Measurements from ENCODE around the gene POGLUT2.

DNA sequence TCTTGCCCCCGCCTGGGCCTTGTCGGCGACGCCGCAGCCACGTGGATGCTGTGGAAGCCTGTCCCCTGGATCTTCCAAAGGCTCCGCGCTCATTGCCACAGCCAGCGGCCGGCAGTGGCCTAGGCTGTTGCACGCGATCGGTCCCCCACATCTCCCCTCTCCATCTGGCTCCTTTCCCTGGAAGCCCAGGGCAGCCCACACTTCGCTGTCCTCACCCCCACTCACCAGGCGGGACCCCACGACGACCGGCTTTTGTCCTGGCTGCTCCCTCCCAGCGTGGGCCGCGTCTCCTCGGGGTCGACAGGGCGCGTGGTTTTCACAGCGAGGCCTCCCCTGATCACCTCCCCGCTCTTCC is 24.6 kb downstream of the POGLUT2 start:
- TF ChIP-seq, protein P1, sequence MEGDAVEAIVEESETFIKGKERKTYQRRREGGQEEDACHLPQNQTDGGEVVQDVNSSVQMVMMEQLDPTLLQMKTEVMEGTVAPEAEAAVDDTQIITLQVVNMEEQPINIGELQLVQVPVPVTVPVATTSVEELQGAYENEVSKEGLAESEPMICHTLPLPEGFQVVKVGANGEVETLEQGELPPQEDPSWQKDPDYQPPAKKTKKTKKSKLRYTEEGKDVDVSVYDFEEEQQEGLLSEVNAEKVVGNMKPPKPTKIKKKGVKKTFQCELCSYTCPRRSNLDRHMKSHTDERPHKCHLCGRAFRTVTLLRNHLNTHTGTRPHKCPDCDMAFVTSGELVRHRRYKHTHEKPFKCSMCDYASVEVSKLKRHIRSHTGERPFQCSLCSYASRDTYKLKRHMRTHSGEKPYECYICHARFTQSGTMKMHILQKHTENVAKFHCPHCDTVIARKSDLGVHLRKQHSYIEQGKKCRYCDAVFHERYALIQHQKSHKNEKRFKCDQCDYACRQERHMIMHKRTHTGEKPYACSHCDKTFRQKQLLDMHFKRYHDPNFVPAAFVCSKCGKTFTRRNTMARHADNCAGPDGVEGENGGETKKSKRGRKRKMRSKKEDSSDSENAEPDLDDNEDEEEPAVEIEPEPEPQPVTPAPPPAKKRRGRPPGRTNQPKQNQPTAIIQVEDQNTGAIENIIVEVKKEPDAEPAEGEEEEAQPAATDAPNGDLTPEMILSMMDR (IDR thresholded peaks at IDR 0.05; ENCODE audit: insufficient read depth, low read length), result no peak
- TF ChIP-seq POLR2AphosphoS5 (IDR thresholded peaks at IDR 0.05; ENCODE audit: low read depth) (no peak; the same call in 1 of the 2 replicates), SPI1 (IDR thresholded peaks at IDR 0.05; ENCODE audit: borderline replicate concordance, low read depth) (no peak)
- TF ChIP-seq, protein P2, sequence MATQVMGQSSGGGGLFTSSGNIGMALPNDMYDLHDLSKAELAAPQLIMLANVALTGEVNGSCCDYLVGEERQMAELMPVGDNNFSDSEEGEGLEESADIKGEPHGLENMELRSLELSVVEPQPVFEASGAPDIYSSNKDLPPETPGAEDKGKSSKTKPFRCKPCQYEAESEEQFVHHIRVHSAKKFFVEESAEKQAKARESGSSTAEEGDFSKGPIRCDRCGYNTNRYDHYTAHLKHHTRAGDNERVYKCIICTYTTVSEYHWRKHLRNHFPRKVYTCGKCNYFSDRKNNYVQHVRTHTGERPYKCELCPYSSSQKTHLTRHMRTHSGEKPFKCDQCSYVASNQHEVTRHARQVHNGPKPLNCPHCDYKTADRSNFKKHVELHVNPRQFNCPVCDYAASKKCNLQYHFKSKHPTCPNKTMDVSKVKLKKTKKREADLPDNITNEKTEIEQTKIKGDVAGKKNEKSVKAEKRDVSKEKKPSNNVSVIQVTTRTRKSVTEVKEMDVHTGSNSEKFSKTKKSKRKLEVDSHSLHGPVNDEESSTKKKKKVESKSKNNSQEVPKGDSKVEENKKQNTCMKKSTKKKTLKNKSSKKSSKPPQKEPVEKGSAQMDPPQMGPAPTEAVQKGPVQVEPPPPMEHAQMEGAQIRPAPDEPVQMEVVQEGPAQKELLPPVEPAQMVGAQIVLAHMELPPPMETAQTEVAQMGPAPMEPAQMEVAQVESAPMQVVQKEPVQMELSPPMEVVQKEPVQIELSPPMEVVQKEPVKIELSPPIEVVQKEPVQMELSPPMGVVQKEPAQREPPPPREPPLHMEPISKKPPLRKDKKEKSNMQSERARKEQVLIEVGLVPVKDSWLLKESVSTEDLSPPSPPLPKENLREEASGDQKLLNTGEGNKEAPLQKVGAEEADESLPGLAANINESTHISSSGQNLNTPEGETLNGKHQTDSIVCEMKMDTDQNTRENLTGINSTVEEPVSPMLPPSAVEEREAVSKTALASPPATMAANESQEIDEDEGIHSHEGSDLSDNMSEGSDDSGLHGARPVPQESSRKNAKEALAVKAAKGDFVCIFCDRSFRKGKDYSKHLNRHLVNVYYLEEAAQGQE (IDR thresholded peaks at IDR 0.05; ENCODE audit: insufficient replicate concordance, low read depth), result no peak
